NOMO-1 (cell line): ENCODE results near the gene ADARB2.

Experiments
- DNase-seq, 2 experiments: peaks; one replicate each; lab custom pipeline; 2025; ENCODE audit not compliant: unreplicated experiment in 2 of 2; lab: John Stamatoyannopoulos, UW

Gene ADARB2

GRCh38 chr10:1574719-1575118 is 162.6 kb downstream of the ADARB2 start:
- DNase-seq = no peak

GRCh38 chr10:1573981-1574380 is 163.3 kb downstream of the ADARB2 start:
- DNase-seq = no peak

- DNase-seq = no peak
Observed at GRCh38 chr10:1573334-1573969, 163.9 kb downstream of the ADARB2 start.

- DNase-seq = no peak
Observed at GRCh38 chr10:1572519-1573333, 164.6 kb downstream of the ADARB2 start.

GRCh38 chr10:1571587-1572237 is 165.6 kb downstream of the ADARB2 start:
- DNase-seq = no peak

- no peak for DNase-seq
Observed at GRCh38 chr10:1570416-1571051, 166.8 kb downstream of the ADARB2 start.

- DNase-seq = no peak
Observed at GRCh38 chr10:1569208-1569607, 168.1 kb downstream of the ADARB2 start.

GRCh38 chr10:1567742-1568495 is 169.4 kb downstream of the ADARB2 start:
- DNase-seq = no peak

- DNase-seq = no peak
Observed at GRCh38 chr10:1567152-1567551, 170.2 kb downstream of the ADARB2 start.

- DNase-seq = no peak
Observed at GRCh38 chr10:1564791-1565190, 172.5 kb downstream of the ADARB2 start.

GRCh38 chr10:1563028-1563427 is 174.3 kb downstream of the ADARB2 start:
- no peak for DNase-seq

GRCh38 chr10:1561731-1562337 is 175.5 kb downstream of the ADARB2 start:
- DNase-seq = no peak

GRCh38 chr10:1560535-1561192 is 176.7 kb downstream of the ADARB2 start:
- DNase-seq = no peak

- no peak for DNase-seq
Observed at GRCh38 chr10:1559761-1560160, 177.6 kb downstream of the ADARB2 start.

- no peak for DNase-seq
Observed at GRCh38 chr10:1559311-1559710, 178.0 kb downstream of the ADARB2 start.

GRCh38 chr10:1558906-1559305 is 178.4 kb downstream of the ADARB2 start:
- DNase-seq = no peak

- no peak for DNase-seq
Observed at GRCh38 chr10:1557081-1557480, 180.2 kb downstream of the ADARB2 start.

GRCh38 chr10:1556496-1556895 is 180.8 kb downstream of the ADARB2 start:
- no peak for DNase-seq

GRCh38 chr10:1553951-1554350 is 183.4 kb downstream of the ADARB2 start:
- no peak for DNase-seq
